B cell (primary cell): ENCODE results near the gene GPNMB. TPM values are rescaled to one million over a fixed set of nuclear protein-coding genes. Genes with fewer than 3 reads are reported as not detected.

Experiments used
- ATAC-seq: fragments of 200-7000 bp; cut with Tn5 transposase; one replicate; pipeline ENCODE4 v1.10.0; 2021; ENCODE audit warnings: low read depth, mild to moderate bottlenecking, moderate number of reproducible peaks, moderate library complexity
- CTCF ChIA-PET: fragments of 350-600 bp; sonication (Branson Sonifier 250); formaldehyde crosslinking; loops from one replicate; lab custom pipeline; 2021; ENCODE audit warnings: antibody characterized with exemption, inconsistent platforms; lab: Charles Lee
- POLR2A ChIA-PET: fragments of 350-600 bp; sonication (Branson Sonifier 250); formaldehyde crosslinking; loops from one replicate; lab custom pipeline; 2021; ENCODE audit warnings: antibody characterized with exemption; lab: Charles Lee
- DNase-seq: peaks from one replicate; pipeline ENCODE4 v3.0.0; 2013
- H2AFZ ChIP-seq: 2 replicates; pipeline ENCODE4 v1.6.1; 2012; ENCODE audit warnings: mild to moderate bottlenecking, low read depth, low read length; ENCODE audit not compliant: insufficient read depth, poor library complexity, severe bottlenecking
- H3K27ac ChIP-seq, 2 donors: 1 replicate in 1 of 2; 2 replicates in 1 of 2; pipeline ENCODE4 v1.5.1; 2012 to 2013; ENCODE audit warnings: low read length in 2 of 2, mild to moderate bottlenecking in 2 of 2, moderate library complexity in 1 of 2
- H3K27me3 ChIP-seq, 4 experiments: fragments of 200-600 bp in 1 of 4; sonication (generic) in 1 of 4; replicated peaks in 1 of 4; 1 replicate in 2 of 4; 2 replicates in 2 of 4; pipeline versions ENCODE4 v1.6.1 to v1.7.0; 2013 to 2016; ENCODE audit warnings: low read length in 3 of 4, mild to moderate bottlenecking in 2 of 4, mixed read lengths in 1 of 4, moderate library complexity in 1 of 4; ENCODE audit not compliant: insufficient read depth in 4 of 4, control insufficient read depth in 3 of 4; ENCODE audit errors: control extremely low read depth in 1 of 4
- H3K36me3 ChIP-seq, 2 experiments: replicated peaks in 1 of 2; 1 replicate in 1 of 2; 2 replicates in 1 of 2; pipeline versions ENCODE4 v1.6.1 to v1.7.1; 2013; ENCODE audit warnings: low read length in 1 of 2; ENCODE audit not compliant: insufficient read depth in 2 of 2, control insufficient read depth in 1 of 2; ENCODE audit errors: control extremely low read depth in 1 of 2, extremely low read depth in 1 of 2
- H3K4me1 ChIP-seq, 2 donors: fragments of 200-600 bp in 1 of 2; sonication (generic) in 1 of 2; 1 replicate in 1 of 2; 2 replicates in 1 of 2; pipeline versions ENCODE4 v1.5.1 to v1.6.1; 2013 to 2017; ENCODE audit warnings: low read length in 2 of 2; ENCODE audit not compliant: control insufficient read depth in 2 of 2, insufficient read depth in 2 of 2
- H3K4me2 ChIP-seq: replicated peaks from 2 replicates; pipeline ENCODE3; 2012; ENCODE audit warnings: mild to moderate bottlenecking, low read depth, low read length; ENCODE audit not compliant: poor library complexity, severe bottlenecking
- H3K4me3 ChIP-seq, 5 experiments: fragments of 200-600 bp in 1 of 5; sonication (generic) in 1 of 5; 1 replicate in 3 of 5; 2 replicates in 2 of 5; pipeline versions ENCODE4 v1.5.1 to v1.7.0; 2011 to 2016; ENCODE audit warnings: low read length in 4 of 5, mild to moderate bottlenecking in 4 of 5, low read depth in 2 of 5, control low read depth in 1 of 5, moderate library complexity in 1 of 5; ENCODE audit not compliant: insufficient read depth in 1 of 5; ENCODE audit errors: control extremely low read depth in 1 of 5, extremely low read depth in 1 of 5
- H3K79me2 ChIP-seq: fragments of 200-600 bp; sonication (generic); one replicate; pipeline ENCODE4 v1.6.0; 2016; ENCODE audit warnings: low read length; ENCODE audit not compliant: control insufficient read depth, insufficient read depth
- H3K9ac ChIP-seq: fragments of 200-600 bp; sonication (generic); 2 replicates; pipeline ENCODE4 v1.6.1; 2017; ENCODE audit warnings: mild to moderate bottlenecking, low read length, moderate library complexity
- H3K9me3 ChIP-seq, 3 donors: one replicate each; pipeline versions ENCODE4 v1.6.1 to v1.7.1; 2013; ENCODE audit warnings: low read length in 2 of 3; ENCODE audit not compliant: control insufficient read depth in 2 of 3, insufficient read depth in 1 of 3; ENCODE audit errors: control extremely low read depth in 1 of 3
- H4K20me1 ChIP-seq: 2 replicates; pipeline ENCODE4 v1.6.0; 2012; ENCODE audit warnings: mild to moderate bottlenecking, low read length; ENCODE audit not compliant: insufficient read depth, control insufficient read depth, poor library complexity, severe bottlenecking
- H3K27ac Mint-ChIP-seq: one replicate; pipeline ENCODE4 v1.8.0; 2021; ENCODE audit warnings: mixed read lengths
- H3K27me3 Mint-ChIP-seq: one replicate; pipeline ENCODE4 v1.8.0; 2021; ENCODE audit warnings: mixed read lengths
- H3K4me1 Mint-ChIP-seq: one replicate; pipeline ENCODE4 v1.8.0; 2021; ENCODE audit warnings: mixed read lengths
- H3K4me3 Mint-ChIP-seq: one replicate; pipeline ENCODE4 v1.8.0; 2021; ENCODE audit warnings: mixed read lengths
- H3K9me3 Mint-ChIP-seq: one replicate; pipeline ENCODE4 v1.8.0; 2022; ENCODE audit warnings: mixed read lengths; ENCODE audit not compliant: insufficient read depth
- EZH2 ChIP-seq: IDR thresholded peaks from 2 replicates; pipeline ENCODE4 v1.6.1; 2012; ENCODE audit warnings: borderline replicate concordance, low read depth, mild to moderate bottlenecking, moderate library complexity, low read length; ENCODE audit not compliant: insufficient read depth, poor library complexity, severe bottlenecking
- WGBS: methylation state at CpG from one replicate; pipeline ENCODE4 v1.1.5; 2013; ENCODE audit warnings: missing lambda C conversion rate; ENCODE audit not compliant: insufficient coverage; 5-methylcytosine and 5-hydroxymethylcytosine counted together
- intact Hi-C: fragments of 100-400 bp; cut with micrococcal nuclease; formaldehyde crosslinking; loops from one replicate; pipeline ENCODE4 v1.10.0; 2022
- polyA plus RNA-seq: library from polyadenylated mRNA; depleted of rRNA; stranded (reverse); fragments of >200 nt; gene quantifications from 2 replicates; pipeline ENCODE4 v1.2.3, GENCODE V29; 2012
- total RNA-seq, 2 donors: library from RNA; stranded (reverse); fragments of 120-200 nt in 1 of 2; gene quantifications; 1 replicate in 1 of 2; 2 replicates in 1 of 2; pipeline versions ENCODE4 v1.2.3 to v1.2.4, GENCODE V29; 2013 to 2022
- TF ChIP-seq, protein P1 (sequence below): fragments of 200-600 bp; IDR thresholded peaks from one replicate; pipeline ENCODE4 v1.8.0; 2022; ENCODE audit warnings: antibody characterized with exemption, mild to moderate bottlenecking

GPNMB gene
- total and polyA plus RNA-seq, 2 donors (not counting 1 experiment from before 2014, with no cell fraction given), result 2.6 TPM; not detected in 1

DNA sequence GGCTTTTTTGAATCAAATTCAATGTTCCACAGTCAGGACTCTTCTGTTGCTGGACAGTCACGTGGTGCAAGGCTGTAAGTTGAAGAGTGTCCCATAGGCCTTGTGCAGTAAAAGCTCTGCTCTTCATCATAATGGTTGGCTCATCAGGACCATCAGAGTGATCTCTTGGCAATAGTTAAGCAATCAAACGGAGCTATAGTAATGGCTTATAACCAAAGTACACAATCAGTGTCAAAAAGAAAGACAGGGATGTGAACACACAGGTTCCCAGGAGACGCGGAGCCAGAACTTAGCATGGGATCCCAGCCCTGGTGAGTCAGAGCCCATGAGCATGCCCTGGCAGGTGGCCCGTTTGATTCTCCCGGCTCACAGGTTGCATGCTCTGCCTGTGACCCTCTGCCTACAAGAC is 10.8 kb upstream of the GPNMB start:
- Mint-ChIP-seq H3K9me3 (no peaks in the 10 kb centered on the region), H3K27ac (no peak overlapping the region), H3K4me3 (no peak overlapping the region), H3K4me1 (peaks cover 7% of the 10 kb centered on the region), H3K27me3 (no peaks in the 10 kb centered on the region)
- Histone ChIP-seq H3K9me3 (no peaks in the 10 kb centered on the region), H3K36me3 (no peaks in the 10 kb centered on the region), H4K20me1 (no peaks in the 10 kb centered on the region), H3K4me2 (no peak overlapping the region), H3K27me3 (no peaks in the 10 kb centered on the region), H3K9ac (no peak overlapping the region), H2AFZ (no peak overlapping the region), H3K27ac (no peak overlapping the region), H3K4me3 (no peak overlapping the region), H3K4me1 (no peaks in the 10 kb centered on the region), H3K79me2 (no peaks in the 10 kb centered on the region)
- ChIA-PET POLR2A (no interaction called here), CTCF (no interaction called here)
- TF ChIP-seq, protein P1, sequence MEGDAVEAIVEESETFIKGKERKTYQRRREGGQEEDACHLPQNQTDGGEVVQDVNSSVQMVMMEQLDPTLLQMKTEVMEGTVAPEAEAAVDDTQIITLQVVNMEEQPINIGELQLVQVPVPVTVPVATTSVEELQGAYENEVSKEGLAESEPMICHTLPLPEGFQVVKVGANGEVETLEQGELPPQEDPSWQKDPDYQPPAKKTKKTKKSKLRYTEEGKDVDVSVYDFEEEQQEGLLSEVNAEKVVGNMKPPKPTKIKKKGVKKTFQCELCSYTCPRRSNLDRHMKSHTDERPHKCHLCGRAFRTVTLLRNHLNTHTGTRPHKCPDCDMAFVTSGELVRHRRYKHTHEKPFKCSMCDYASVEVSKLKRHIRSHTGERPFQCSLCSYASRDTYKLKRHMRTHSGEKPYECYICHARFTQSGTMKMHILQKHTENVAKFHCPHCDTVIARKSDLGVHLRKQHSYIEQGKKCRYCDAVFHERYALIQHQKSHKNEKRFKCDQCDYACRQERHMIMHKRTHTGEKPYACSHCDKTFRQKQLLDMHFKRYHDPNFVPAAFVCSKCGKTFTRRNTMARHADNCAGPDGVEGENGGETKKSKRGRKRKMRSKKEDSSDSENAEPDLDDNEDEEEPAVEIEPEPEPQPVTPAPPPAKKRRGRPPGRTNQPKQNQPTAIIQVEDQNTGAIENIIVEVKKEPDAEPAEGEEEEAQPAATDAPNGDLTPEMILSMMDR, result no peak
- no peak for TF ChIP-seq EZH2
- ATAC-seq, result no peak
- intact Hi-C loops, result no loop called here
- WGBS, result 95% methylated on average over 6 of the region's 6 CpGs
- no peak for DNase-seq

DNA sequence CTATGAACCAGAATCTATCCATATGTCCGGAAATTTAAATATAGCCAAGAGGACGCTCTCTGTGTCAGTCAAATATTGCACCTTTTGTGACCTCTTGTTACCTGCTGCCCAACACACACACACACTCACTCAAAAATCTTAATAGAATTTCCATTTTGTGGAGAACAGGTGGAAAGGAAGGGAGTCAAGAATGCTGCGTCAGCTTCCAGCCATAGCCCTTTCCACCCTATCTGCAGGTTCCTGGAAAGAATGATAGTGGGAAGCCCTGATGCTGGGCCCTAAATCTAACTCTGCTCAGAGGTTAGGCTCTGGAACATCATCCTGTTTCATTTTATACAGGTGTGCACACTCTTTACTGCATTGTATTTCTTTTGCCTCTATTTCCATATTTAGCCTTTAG is 9.6 kb upstream of the GPNMB start:
- peaks cover 7% of the 10 kb centered on the region for H3K4me1 Mint-ChIP-seq
- ATAC-seq, result no peak
- Histone ChIP-seq H3K36me3 (no peaks in the 10 kb centered on the region), H2AFZ (no peak overlapping the region), H3K9ac (no peak overlapping the region), H3K9me3 (no peaks in the 10 kb centered on the region), H3K27me3 (no peaks in the 10 kb centered on the region), H3K4me2 (no peak overlapping the region), H3K27ac (no peak overlapping the region), H3K4me3 (no peak overlapping the region), H3K4me1 (no peaks in the 10 kb centered on the region), H4K20me1 (no peaks in the 10 kb centered on the region), H3K79me2 (no peaks in the 10 kb centered on the region)
- POLR2A ChIA-PET, result no interaction called here
- no peak overlapping the region for H3K4me3 Mint-ChIP-seq
- no peak for TF ChIP-seq EZH2
- TF ChIP-seq, protein P1, result no peak
- no peak for DNase-seq
- H3K27ac Mint-ChIP-seq, result no peak overlapping the region
- peaks cover under 1% of the 10 kb centered on the region for H3K27me3 Mint-ChIP-seq
- CTCF ChIA-PET, result no interaction called here
- intact Hi-C loops, result no loop called here
- 100% methylated on average over 2 of the region's 3 CpGs for WGBS
- no peaks in the 10 kb centered on the region for H3K9me3 Mint-ChIP-seq
